IMR-90 (cell line): ENCODE measurements around the gene KCNMB1. TPM values are rescaled to one million over a fixed set of nuclear protein-coding genes. Genes with fewer than 3 reads are reported as not detected.

ENCODE experiments used
- ATAC-seq: fragments of 200-7000 bp; cut with Tn5 transposase; 2 replicates; pipeline ENCODE4 v1.9.1; 2020; ENCODE audit warnings: low read depth, mild to moderate bottlenecking, moderate library complexity
- BruUV-seq: library from RNA; stranded (reverse); fragments of 400-500 nt; replicated peaks from 2 replicates; lab custom pipeline; 2021; lab: Mats Ljungman, UMichigan
- CTCF ChIA-PET: fragments of 300-600 bp; formaldehyde crosslinking; extraction: SDS; loops from one replicate; lab custom pipeline; 2021; ENCODE audit warnings: antibody characterized with exemption; lab: Yijun Ruan, JAX
- POLR2A ChIA-PET: fragments of 300-600 bp; sonication (Branson Sonifier 250); formaldehyde crosslinking; loops from one replicate; lab custom pipeline; 2022; ENCODE audit warnings: antibody characterized with exemption; ENCODE audit not compliant: unreplicated experiment; lab: Charles Lee
- DNase-seq: peaks from one replicate; pipeline ENCODE4 v3.0.0; 2013
- H2AFZ ChIP-seq: replicated peaks from 2 replicates; pipeline ENCODE3; 2013; ENCODE audit warnings: low read length, mild to moderate bottlenecking; ENCODE audit not compliant: poor library complexity
- H2AK5ac ChIP-seq: 2 replicates; pipeline ENCODE4 v1.6.1; 2013; ENCODE audit warnings: low read depth, low read length, inconsistent platforms
- H2AK9ac ChIP-seq: replicated peaks from 2 replicates; pipeline ENCODE3; 2013; ENCODE audit warnings: mild to moderate bottlenecking, low read depth, low read length, moderate library complexity; ENCODE audit not compliant: poor library complexity
- H2BK120ac ChIP-seq: 2 replicates; pipeline ENCODE4 v1.6.1; 2013; ENCODE audit warnings: low read depth, low read length, inconsistent platforms
- H2BK15ac ChIP-seq: 3 replicates; pipeline ENCODE4 v1.6.1; 2013; ENCODE audit warnings: low read depth, low read length, inconsistent platforms
- H2BK20ac ChIP-seq: 2 replicates; pipeline ENCODE4 v1.6.1; 2013; ENCODE audit warnings: low read depth, mild to moderate bottlenecking, inconsistent platforms, low read length, moderate library complexity
- H2BK5ac ChIP-seq: 2 replicates; pipeline ENCODE4 v1.6.1; 2013; ENCODE audit warnings: mild to moderate bottlenecking, low read depth, low read length, inconsistent platforms; ENCODE audit not compliant: poor library complexity, severe bottlenecking
- H3K14ac ChIP-seq: replicated peaks from 2 replicates; pipeline ENCODE4 v1.6.1; 2013; ENCODE audit warnings: low read depth, low read length, inconsistent platforms
- H3K18ac ChIP-seq: 2 replicates; pipeline ENCODE4 v1.6.1; 2013; ENCODE audit warnings: low read depth, low read length, control low read depth
- H3K23ac ChIP-seq: 2 replicates; pipeline ENCODE4 v1.6.1; 2013; ENCODE audit warnings: low read depth, low read length, inconsistent platforms
- H3K27ac ChIP-seq: 2 replicates; pipeline ENCODE4 v1.5.1; 2013; ENCODE audit warnings: mild to moderate bottlenecking, control low read depth, low read length; ENCODE audit not compliant: insufficient read depth
- H3K27me3 ChIP-seq: 2 replicates; pipeline ENCODE4 v1.6.1; 2013; ENCODE audit warnings: low read length; ENCODE audit not compliant: control insufficient read depth, insufficient read depth
- H3K36me3 ChIP-seq: 2 replicates; pipeline ENCODE4 v1.6.1; 2013; ENCODE audit warnings: low read length, mixed read lengths; ENCODE audit not compliant: control insufficient read depth, insufficient read depth
- H3K4ac ChIP-seq: 2 replicates; pipeline ENCODE4 v1.6.1; 2013; ENCODE audit warnings: low read depth, low read length, inconsistent platforms
- H3K4me1 ChIP-seq: 2 replicates; pipeline ENCODE4 v1.6.1; 2013; ENCODE audit warnings: low read length, mixed read lengths; ENCODE audit not compliant: control insufficient read depth, insufficient read depth
- H3K4me2 ChIP-seq: 2 replicates; pipeline ENCODE4 v1.6.1; 2013; ENCODE audit warnings: low read depth, mild to moderate bottlenecking, control low read depth, low read length, moderate library complexity
- H3K4me3 ChIP-seq: 2 replicates; pipeline ENCODE4 v1.5.1; 2013; ENCODE audit warnings: low read depth, mild to moderate bottlenecking, control low read depth, low read length, moderate library complexity; ENCODE audit not compliant: insufficient read depth
- H3K56ac ChIP-seq: 2 replicates; pipeline ENCODE4 v1.6.1; 2013; ENCODE audit warnings: low read length, inconsistent platforms; ENCODE audit not compliant: insufficient read depth; ENCODE audit errors: extremely low read depth
- H3K79me1 ChIP-seq, 2 experiments: 2 replicates each; pipeline ENCODE4 v1.6.1; 2013; ENCODE audit warnings: low read length in 2 of 2, inconsistent platforms in 1 of 2, low read depth in 1 of 2
- H3K9ac ChIP-seq: 2 replicates; pipeline ENCODE4 v1.6.1; 2013; ENCODE audit warnings: low read depth, low read length, control low read depth
- H3K9me1 ChIP-seq: 2 replicates; pipeline ENCODE4 v1.6.1; 2013; ENCODE audit warnings: low read length, inconsistent platforms; ENCODE audit not compliant: insufficient read depth
- H3K9me3 ChIP-seq: 2 replicates; pipeline ENCODE4 v1.6.1; 2013; ENCODE audit warnings: low read length; ENCODE audit not compliant: control insufficient read depth, insufficient read depth
- H4K20me1 ChIP-seq: 2 replicates; pipeline ENCODE4 v1.6.1; 2013; ENCODE audit warnings: low read length, inconsistent platforms; ENCODE audit not compliant: insufficient read depth
- H4K5ac ChIP-seq: 2 replicates; pipeline ENCODE4 v1.6.1; 2013; ENCODE audit warnings: mild to moderate bottlenecking, low read depth, low read length, control low read depth
- H4K8ac ChIP-seq, 2 experiments: 2 replicates each; pipeline ENCODE4 v1.6.1; 2013; ENCODE audit warnings: low read depth in 2 of 2, low read length in 2 of 2, control low read depth in 1 of 2, inconsistent platforms in 1 of 2
- H4K91ac ChIP-seq: 2 replicates; pipeline ENCODE4 v1.6.1; 2013; ENCODE audit warnings: low read depth, low read length, inconsistent platforms; ENCODE audit not compliant: insufficient read depth
- FOS ChIP-seq: fragments of 150-350 bp; IDR thresholded peaks from 2 replicates; pipeline ENCODE4 v1.6.1; 2016; ENCODE audit warnings: low read depth, low read length
- WGBS, 2 experiments: methylation state at CpG; one replicate each; pipeline versions ENCODE4 v1.1.5 to v1.1.7; 2013; ENCODE audit warnings: missing lambda C conversion rate in 2 of 2; ENCODE audit not compliant: insufficient read length in 1 of 2; ENCODE audit errors: extremely low coverage in 2 of 2; 5-methylcytosine and 5-hydroxymethylcytosine counted together
- dilution Hi-C: fragments of 300-500 bp; cut with HindIII; formaldehyde crosslinking; loops from one replicate; pipeline ENCODE4 v1.14.3; 2018; ENCODE audit warnings: low sequenced_read_pairs; ENCODE audit not compliant: unreplicated experiment
- in situ Hi-C: fragments of 300-500 bp; cut with MboI; formaldehyde crosslinking; loops from 3 replicates; pipeline ENCODE4 v1.14.3; 2019; ENCODE audit warnings: low sequenced_read_pairs, inconsistent platforms, mixed read lengths
- intact Hi-C: fragments of 100-400 bp; cut with micrococcal nuclease; formaldehyde crosslinking; loops from 2 replicates; pipeline ENCODE4 v1.10.0; 2022
- polyA plus RNA-seq, 3 experiments: library from polyadenylated mRNA; depleted of rRNA; stranded (reverse); fragments of >200 nt; gene quantifications; 2 replicates each; pipeline ENCODE4 v1.2.3, GENCODE V29; 2012; ENCODE audit warnings: low replicate concordance in 1 of 3
- total RNA-seq: library from RNA; depleted of rRNA; stranded (reverse); fragments of >200 nt; gene quantifications from 2 replicates; pipeline ENCODE4 v1.2.3, GENCODE V29; 2012
- TF ChIP-seq, protein P1 (sequence below): fragments of 150-350 bp; IDR thresholded peaks from 2 replicates; pipeline ENCODE4 v1.6.1; 2016; ENCODE audit warnings: low read depth, mild to moderate bottlenecking, low read length, moderate library complexity, borderline replicate concordance

KCNMB1 gene
- total and polyA plus RNA-seq, 2 of the 4 experiments (the other 2 are of a cell fraction): not detected

DNA sequence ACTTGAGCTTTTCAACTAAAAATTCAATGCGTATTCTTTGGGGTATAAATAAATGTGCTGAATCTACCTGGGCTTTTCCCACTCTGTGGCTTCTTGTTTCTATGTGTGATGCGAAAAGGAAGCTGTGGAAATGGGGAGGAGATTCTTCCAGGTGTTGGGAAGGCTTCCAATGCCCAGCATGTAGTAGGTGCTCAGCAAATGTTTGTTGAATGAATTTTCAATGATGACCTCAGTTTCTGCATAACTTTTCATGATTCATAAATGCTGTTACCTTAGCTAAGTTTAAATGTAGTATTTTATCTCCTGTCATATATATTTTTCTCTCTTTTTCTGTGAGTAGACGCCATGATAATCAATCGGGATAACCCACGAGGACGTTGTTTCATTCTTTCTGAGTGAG is 25.6 kb upstream of the KCNMB1 start:
- Histone ChIP-seq H2BK5ac (no peak overlapping the region), H3K79me1 (no peaks in the 10 kb centered on the region), H4K8ac (no peak overlapping the region), H4K91ac (no peak overlapping the region), H2AFZ (no peak overlapping the region), H3K27me3 (no peaks in the 10 kb centered on the region), H3K9me1 (no peaks in the 10 kb centered on the region), H2AK5ac (no peak overlapping the region), H3K4me2 (no peak overlapping the region), H3K23ac (no peak overlapping the region), H3K4ac (no peak overlapping the region), H3K18ac (no peak overlapping the region), H2BK120ac (no peak overlapping the region), H2BK20ac (no peak overlapping the region), H3K14ac (no peak overlapping the region), H2AK9ac (no peak overlapping the region), H3K4me1 (no peaks in the 10 kb centered on the region), H3K9me3 (no peaks in the 10 kb centered on the region), H3K27ac (no peak overlapping the region), H2BK15ac (no peak overlapping the region), H3K4me3 (no peak overlapping the region), H3K9ac (no peak overlapping the region), H4K20me1 (no peaks in the 10 kb centered on the region), H4K5ac (no peak overlapping the region), H3K36me3 (no peaks in the 10 kb centered on the region), H3K56ac (no peak overlapping the region)
- WGBS, 2 experiments: no CpG with 5 or more reads among the region's 6 CpGs
- intact Hi-C loops (no loop called here), dilution Hi-C loops (no loop called here), in situ Hi-C loops (no loop called here)
- no peak for ATAC-seq
- POLR2A ChIA-PET: no interaction called here
- no TSS peak for BruUV-seq
- no peak for TF ChIP-seq FOS
- TF ChIP-seq, protein P1, sequence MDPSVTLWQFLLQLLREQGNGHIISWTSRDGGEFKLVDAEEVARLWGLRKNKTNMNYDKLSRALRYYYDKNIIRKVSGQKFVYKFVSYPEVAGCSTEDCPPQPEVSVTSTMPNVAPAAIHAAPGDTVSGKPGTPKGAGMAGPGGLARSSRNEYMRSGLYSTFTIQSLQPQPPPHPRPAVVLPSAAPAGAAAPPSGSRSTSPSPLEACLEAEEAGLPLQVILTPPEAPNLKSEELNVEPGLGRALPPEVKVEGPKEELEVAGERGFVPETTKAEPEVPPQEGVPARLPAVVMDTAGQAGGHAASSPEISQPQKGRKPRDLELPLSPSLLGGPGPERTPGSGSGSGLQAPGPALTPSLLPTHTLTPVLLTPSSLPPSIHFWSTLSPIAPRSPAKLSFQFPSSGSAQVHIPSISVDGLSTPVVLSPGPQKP: no peak
- CTCF ChIA-PET: no interaction called here
- no peak for DNase-seq
